Daoy (cell line): ENCODE results near the gene OR52A5. TPM values are rescaled to one million over a fixed set of nuclear protein-coding genes. Genes with fewer than 3 reads are reported as not detected.
"Not testable (repeated sequence)": the region's sequence is repeated elsewhere in the genome, so short reads cannot be mapped to it uniquely, and the experiment has no call there.

ENCODE experiments used
- DNase-seq: peaks from one replicate; pipeline ENCODE4 v3.0.0-alpha.2; 2015; ENCODE audit warnings: low read depth
- total RNA-seq: library from RNA; depleted of rRNA; stranded (reverse); fragments of >200 nt; shearing (Covaris generic); gene quantifications from 2 replicates; pipeline ENCODE4 v1.2.3, GENCODE V29; 2014; rRNA removed

Gene OR52A5
- total RNA-seq, result not detected in 2 replicates

- no peak for DNase-seq
Measured at GRCh38 chr11:5137996-5138395, at the start of gene OR52A5. TSS of gene OR52A5 (minus strand) at chr11:5138356. CDS start at chr11:5132642, 5,714 bp downstream.

- no peak for DNase-seq
Measured at GRCh38 chr11:5178046-5178837, 40.1 kb upstream of the OR52A5 start.

- DNase-seq, result no peak
Measured at GRCh38 chr11:5174934-5175333, 36.8 kb upstream of the OR52A5 start.

GRCh38 chr11:5171856-5172255 lies 33.7 kb upstream of the OR52A5 start:
- DNase-seq, result no peak

- DNase-seq, result not testable (repeated sequence)
Measured at GRCh38 chr11:5165898-5166297, 27.7 kb upstream of the OR52A5 start.

- not testable (repeated sequence) for DNase-seq
Measured at GRCh38 chr11:5164807-5165206, 26.7 kb upstream of the OR52A5 start.

- not testable (repeated sequence) for DNase-seq
Measured at GRCh38 chr11:5161045-5161444, 22.9 kb upstream of the OR52A5 start.

- not testable (repeated sequence) for DNase-seq
Measured at GRCh38 chr11:5160217-5160616, 22.1 kb upstream of the OR52A5 start.

- no peak for DNase-seq
Measured at GRCh38 chr11:5159806-5160205, 21.6 kb upstream of the OR52A5 start.

- DNase-seq, result no peak
Measured at GRCh38 chr11:5154657-5155056, 16.5 kb upstream of the OR52A5 start, which contains the start of gene OR52A1. TSS of gene OR52A1 (minus strand) at chr11:5154757. CDS start at chr11:5152369, 2,388 bp downstream.

GRCh38 chr11:5153574-5154431 lies 15.6 kb upstream of the OR52A5 start:
- no peak for DNase-seq

GRCh38 chr11:5151713-5152153 lies 13.6 kb upstream of the OR52A5 start:
- DNase-seq, result no peak

- DNase-seq, result peak; percentile 13
Measured at GRCh38 chr11:5144206-5144605, 6.0 kb upstream of the OR52A5 start.

- DNase-seq, result no peak
Measured at GRCh38 chr11:5137014-5137413, 1.1 kb downstream of the OR52A5 start.

GRCh38 chr11:5136261-5136660 lies 1.9 kb downstream of the OR52A5 start:
- no peak for DNase-seq

- no peak for DNase-seq
Measured at GRCh38 chr11:5131584-5132335, 6.4 kb downstream of the OR52A5 start.

GRCh38 chr11:5129457-5129877 lies 8.7 kb downstream of the OR52A5 start:
- DNase-seq, result no peak

- no peak for DNase-seq
Measured at GRCh38 chr11:5124891-5125620, 13.1 kb downstream of the OR52A5 start.

- peak; percentile 54 for DNase-seq
Measured at GRCh38 chr11:5123802-5124521, 14.2 kb downstream of the OR52A5 start.

- DNase-seq, result no peak
Measured at GRCh38 chr11:5118893-5119292, 19.3 kb downstream of the OR52A5 start.
